ENCODE data around the gene PPIB.

PPIB gene

DNA sequence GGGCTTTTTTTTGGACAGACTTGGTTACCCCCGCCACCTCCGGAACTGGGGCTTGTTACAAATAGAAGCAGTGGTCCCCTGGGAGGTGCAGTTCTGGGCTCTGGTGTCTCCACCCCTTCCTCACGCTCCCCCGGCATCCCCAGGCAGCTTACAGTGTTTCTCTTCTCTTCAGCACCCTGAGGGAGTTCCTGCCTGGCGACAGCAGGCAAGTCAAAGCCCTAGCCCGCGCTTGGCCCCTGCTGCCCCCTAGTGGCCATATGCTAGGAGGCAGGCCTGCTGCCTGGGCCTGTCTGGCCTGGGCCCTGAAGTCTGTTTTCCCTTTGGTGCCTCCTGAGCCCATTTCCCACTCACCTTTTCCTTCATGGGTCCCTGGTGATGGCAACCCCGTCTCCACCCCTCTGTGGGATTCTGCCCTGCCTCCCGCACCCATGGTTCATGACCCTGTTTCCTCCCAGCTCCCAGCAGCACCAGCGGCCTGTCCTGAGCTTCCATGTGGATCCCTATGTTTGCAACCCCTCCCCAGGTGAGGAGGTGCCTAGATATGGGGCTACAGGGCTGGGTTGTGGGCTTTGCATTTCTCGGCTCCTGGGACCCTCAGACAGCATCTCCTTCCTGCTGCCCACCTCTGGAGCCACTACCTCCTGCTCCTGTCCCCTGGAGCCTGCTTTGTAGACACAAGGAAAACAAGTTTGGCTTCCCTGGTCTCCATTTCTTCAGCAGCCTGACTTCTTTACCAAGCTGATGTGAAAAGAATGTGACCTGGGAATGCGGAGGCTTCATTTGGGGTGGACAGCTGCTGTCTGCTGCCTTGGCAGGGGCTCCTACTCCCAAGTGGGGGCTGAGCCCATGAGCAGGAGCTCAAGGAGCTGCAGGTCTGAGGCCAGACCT, 9.1 kb downstream of the PPIB start (continued):
- TF ChIP-seq ZNF48 (tag by site-specific recombination; IDR thresholded peaks at IDR 0.05) (no peak), ZEB2 (tag by site-specific recombination; IDR thresholded peaks at IDR 0.05) (peak; percentile 65; the same call in 1 of the 2 replicates), BCL11A (tag by site-specific recombination; IDR thresholded peaks at IDR 0.05; ENCODE audit: low read depth) (no peak), ZNF664 (tag by site-specific recombination; IDR thresholded peaks at IDR 0.05) (no peak), ZNF416 (tag by site-specific recombination; IDR thresholded peaks at IDR 0.05) (no peak), ZNF600 (tag by site-specific recombination; IDR thresholded peaks at IDR 0.05) (0 out of 2 replicates have a peak, but pooled peaks have one; percentile 18), ZSCAN16 (tag by site-specific recombination; IDR thresholded peaks at IDR 0.05) (no peak), SALL2 (tag by site-specific recombination; IDR thresholded peaks at IDR 0.05; ENCODE audit: borderline replicate concordance) (no peak), ZNF501 (tag by site-specific recombination; IDR thresholded peaks at IDR 0.05) (no peak; the same call in 1 of the 2 replicates), ZNF660 (tag by site-specific recombination; IDR thresholded peaks at IDR 0.05) (peak; percentile 74), WT1 (tag by site-specific recombination; IDR thresholded peaks at IDR 0.05) (no peak), MEIS1 (CRISPR knock-in tag; IDR thresholded peaks at IDR 0.05; ENCODE audit: borderline replicate concordance) (no peak), MYNN (tag by site-specific recombination; IDR thresholded peaks at IDR 0.05; ENCODE audit: borderline replicate concordance) (no peak), SCRT2 (tag by site-specific recombination; IDR thresholded peaks at IDR 0.05) (no peak), GLI2 (tag by site-specific recombination; IDR thresholded peaks at IDR 0.05; ENCODE audit: borderline replicate concordance, low read depth) (no peak), ZNF530 (tag by site-specific recombination; IDR thresholded peaks at IDR 0.05; ENCODE audit: low read depth) (no peak), ZNF366 (tag by site-specific recombination; conservative IDR thresholded peaks at IDR 0.05) (0 out of 2 replicates have a peak, but pooled peaks have one; percentile 17), GLIS1 (tag by site-specific recombination; IDR thresholded peaks at IDR 0.05) (peak; percentile 12; the same call in 1 of the 2 replicates), ZBTB20 (tag by site-specific recombination; IDR thresholded peaks at IDR 0.05) (0 out of 2 replicates have a peak, but pooled peaks have one; percentile 49), REPIN1 (tag by site-specific recombination; IDR thresholded peaks at IDR 0.05; ENCODE audit: low read depth) (no peak), ZBTB17 (tag by site-specific recombination; IDR thresholded peaks at IDR 0.05) (peak; percentile 62), ZBTB48 (tag by site-specific recombination; IDR thresholded peaks at IDR 0.05) (peak; percentile 70)
- TF ChIP-seq, protein P1, sequence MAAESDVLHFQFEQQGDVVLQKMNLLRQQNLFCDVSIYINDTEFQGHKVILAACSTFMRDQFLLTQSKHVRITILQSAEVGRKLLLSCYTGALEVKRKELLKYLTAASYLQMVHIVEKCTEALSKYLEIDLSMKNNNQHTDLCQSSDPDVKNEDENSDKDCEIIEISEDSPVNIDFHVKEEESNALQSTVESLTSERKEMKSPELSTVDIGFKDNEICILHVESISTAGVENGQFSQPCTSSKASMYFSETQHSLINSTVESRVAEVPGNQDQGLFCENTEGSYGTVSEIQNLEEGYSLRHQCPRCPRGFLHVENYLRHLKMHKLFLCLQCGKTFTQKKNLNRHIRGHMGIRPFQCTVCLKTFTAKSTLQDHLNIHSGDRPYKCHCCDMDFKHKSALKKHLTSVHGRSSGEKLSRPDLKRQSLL (tag by site-specific recombination; IDR thresholded peaks at IDR 0.05) = no peak
- TF ChIP-seq, protein P2, sequence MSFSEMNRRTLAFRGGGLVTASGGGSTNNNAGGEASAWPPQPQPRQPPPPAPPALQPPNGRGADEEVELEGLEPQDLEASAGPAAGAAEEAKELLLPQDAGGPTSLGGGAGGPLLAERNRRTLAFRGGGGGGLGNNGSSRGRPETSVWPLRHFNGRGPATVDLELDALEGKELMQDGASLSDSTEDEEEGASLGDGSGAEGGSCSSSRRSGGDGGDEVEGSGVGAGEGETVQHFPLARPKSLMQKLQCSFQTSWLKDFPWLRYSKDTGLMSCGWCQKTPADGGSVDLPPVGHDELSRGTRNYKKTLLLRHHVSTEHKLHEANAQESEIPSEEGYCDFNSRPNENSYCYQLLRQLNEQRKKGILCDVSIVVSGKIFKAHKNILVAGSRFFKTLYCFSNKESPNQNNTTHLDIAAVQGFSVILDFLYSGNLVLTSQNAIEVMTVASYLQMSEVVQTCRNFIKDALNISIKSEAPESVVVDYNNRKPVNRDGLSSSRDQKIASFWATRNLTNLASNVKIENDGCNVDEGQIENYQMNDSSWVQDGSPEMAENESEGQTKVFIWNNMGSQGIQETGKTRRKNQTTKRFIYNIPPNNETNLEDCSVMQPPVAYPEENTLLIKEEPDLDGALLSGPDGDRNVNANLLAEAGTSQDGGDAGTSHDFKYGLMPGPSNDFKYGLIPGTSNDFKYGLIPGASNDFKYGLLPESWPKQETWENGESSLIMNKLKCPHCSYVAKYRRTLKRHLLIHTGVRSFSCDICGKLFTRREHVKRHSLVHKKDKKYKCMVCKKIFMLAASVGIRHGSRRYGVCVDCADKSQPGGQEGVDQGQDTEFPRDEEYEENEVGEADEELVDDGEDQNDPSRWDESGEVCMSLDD (tag by site-specific recombination; IDR thresholded peaks at IDR 0.05) = no peak
- TF ChIP-seq, protein P3, sequence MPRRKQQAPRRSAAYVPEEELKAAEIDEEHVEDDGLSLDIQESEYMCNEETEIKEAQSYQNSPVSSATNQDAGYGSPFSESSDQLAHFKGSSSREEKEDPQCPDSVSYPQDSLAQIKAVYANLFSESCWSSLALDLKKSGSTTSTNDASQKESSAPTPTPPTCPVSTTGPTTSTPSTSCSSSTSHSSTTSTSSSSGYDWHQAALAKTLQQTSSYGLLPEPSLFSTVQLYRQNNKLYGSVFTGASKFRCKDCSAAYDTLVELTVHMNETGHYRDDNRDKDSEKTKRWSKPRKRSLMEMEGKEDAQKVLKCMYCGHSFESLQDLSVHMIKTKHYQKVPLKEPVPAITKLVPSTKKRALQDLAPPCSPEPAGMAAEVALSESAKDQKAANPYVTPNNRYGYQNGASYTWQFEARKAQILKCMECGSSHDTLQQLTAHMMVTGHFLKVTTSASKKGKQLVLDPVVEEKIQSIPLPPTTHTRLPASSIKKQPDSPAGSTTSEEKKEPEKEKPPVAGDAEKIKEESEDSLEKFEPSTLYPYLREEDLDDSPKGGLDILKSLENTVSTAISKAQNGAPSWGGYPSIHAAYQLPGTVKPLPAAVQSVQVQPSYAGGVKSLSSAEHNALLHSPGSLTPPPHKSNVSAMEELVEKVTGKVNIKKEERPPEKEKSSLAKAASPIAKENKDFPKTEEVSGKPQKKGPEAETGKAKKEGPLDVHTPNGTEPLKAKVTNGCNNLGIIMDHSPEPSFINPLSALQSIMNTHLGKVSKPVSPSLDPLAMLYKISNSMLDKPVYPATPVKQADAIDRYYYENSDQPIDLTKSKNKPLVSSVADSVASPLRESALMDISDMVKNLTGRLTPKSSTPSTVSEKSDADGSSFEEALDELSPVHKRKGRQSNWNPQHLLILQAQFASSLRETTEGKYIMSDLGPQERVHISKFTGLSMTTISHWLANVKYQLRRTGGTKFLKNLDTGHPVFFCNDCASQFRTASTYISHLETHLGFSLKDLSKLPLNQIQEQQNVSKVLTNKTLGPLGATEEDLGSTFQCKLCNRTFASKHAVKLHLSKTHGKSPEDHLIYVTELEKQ (tag by site-specific recombination; IDR thresholded peaks at IDR 0.05; ENCODE audit: borderline replicate concordance) = no peak
- TF ChIP-seq, protein P4, sequence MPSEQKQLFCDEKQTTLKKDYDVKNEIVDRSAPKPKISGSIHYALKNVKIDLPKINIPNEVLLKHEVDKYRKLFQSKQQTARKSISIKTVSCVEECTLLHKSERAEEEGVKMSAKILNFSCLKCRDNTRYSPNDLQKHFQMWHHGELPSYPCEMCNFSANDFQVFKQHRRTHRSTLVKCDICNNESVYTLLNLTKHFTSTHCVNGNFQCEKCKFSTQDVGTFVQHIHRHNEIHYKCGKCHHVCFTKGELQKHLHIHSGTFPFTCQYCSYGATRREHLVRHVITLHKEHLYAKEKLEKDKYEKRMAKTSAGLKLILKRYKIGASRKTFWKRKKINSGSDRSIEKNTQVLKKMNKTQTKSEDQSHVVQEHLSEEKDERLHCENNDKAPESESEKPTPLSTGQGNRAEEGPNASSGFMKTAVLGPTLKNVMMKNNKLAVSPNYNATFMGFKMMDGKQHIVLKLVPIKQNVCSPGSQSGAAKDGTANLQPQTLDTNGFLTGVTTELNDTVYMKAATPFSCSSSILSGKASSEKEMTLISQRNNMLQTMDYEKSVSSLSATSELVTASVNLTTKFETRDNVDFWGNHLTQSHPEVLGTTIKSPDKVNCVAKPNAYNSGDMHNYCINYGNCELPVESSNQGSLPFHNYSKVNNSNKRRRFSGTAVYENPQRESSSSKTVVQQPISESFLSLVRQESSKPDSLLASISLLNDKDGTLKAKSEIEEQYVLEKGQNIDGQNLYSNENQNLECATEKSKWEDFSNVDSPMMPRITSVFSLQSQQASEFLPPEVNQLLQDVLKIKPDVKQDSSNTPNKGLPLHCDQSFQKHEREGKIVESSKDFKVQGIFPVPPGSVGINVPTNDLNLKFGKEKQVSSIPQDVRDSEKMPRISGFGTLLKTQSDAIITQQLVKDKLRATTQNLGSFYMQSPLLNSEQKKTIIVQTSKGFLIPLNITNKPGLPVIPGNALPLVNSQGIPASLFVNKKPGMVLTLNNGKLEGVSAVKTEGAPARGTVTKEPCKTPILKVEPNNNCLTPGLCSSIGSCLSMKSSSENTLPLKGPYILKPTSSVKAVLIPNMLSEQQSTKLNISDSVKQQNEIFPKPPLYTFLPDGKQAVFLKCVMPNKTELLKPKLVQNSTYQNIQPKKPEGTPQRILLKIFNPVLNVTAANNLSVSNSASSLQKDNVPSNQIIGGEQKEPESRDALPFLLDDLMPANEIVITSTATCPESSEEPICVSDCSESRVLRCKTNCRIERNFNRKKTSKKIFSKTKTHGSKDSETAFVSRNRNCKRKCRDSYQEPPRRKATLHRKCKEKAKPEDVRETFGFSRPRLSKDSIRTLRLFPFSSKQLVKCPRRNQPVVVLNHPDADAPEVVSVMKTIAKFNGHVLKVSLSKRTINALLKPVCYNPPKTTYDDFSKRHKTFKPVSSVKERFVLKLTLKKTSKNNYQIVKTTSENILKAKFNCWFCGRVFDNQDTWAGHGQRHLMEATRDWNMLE (tag by site-specific recombination; conservative IDR thresholded peaks at IDR 0.05; ENCODE audit: low read depth) = no peak
